Adrenal gland (tissue), 19 donors: ENCODE results near the gene KRTAP4-11. TPM values are rescaled to one million over a fixed set of nuclear protein-coding genes. Genes with fewer than 3 reads are reported as not detected.
"Not testable (repeated sequence)": the region's sequence is repeated elsewhere in the genome, so short reads cannot be mapped to it uniquely, and the experiment has no call there.

ENCODE experiments used
- DNase-seq, 7 donors: peaks; one replicate each; pipeline ENCODE4 v3.0.0-alpha.2; 2019 to 2020
- H3K27ac ChIP-seq, 5 donors: fragments of 200-600 bp; sonication (generic) in 4 of 5; 1 replicate in 3 of 5; 2 replicates in 2 of 5; pipeline versions ENCODE4 v1.5.1 to v1.8.0; 2016 to 2020; ENCODE audit warnings: mild to moderate bottlenecking in 1 of 5
- H3K27me3 ChIP-seq: fragments of 200-600 bp; 2 replicates; pipeline ENCODE4 v1.8.0; 2021
- H3K36me3 ChIP-seq, 2 donors: fragments of 200-600 bp; replicated peaks in 1 of 2; 1 replicate in 1 of 2; 2 replicates in 1 of 2; pipeline versions ENCODE4 v1.5.1 to v1.8.0; 2018 to 2022
- H3K4me1 ChIP-seq, 2 donors: fragments of 200-600 bp; replicated peaks in 1 of 2; 1 replicate in 1 of 2; 2 replicates in 1 of 2; pipeline versions ENCODE4 v1.5.1 to v1.8.0; 2018 to 2021
- H3K4me3 ChIP-seq, 4 donors: fragments of 200-600 bp; sonication (generic) in 3 of 4; one replicate each; pipeline ENCODE4 v1.5.1; 2016 to 2018
- H3K9me3 ChIP-seq, 3 donors: fragments of 200-600 bp; sonication (generic) in 1 of 3; replicated peaks in 1 of 3; 1 replicate in 2 of 3; 2 replicates in 1 of 3; pipeline versions ENCODE4 v1.5.1 to v1.8.0; 2016 to 2021
- POLR2A ChIP-seq, 2 donors: fragments of 450-650 bp; IDR thresholded peaks; one replicate each; pipeline ENCODE4 v1.6.1; 2017; ENCODE audit warnings: antibody characterized with exemption in 2 of 2, mild to moderate bottlenecking in 2 of 2, moderate library complexity in 1 of 2
- whole genome bisulfite sequencing, 4 donors: extraction: QIAGEN DNeasy Blood & Tissue Kit in 2 of 4; methylation state at CpG; one replicate each; pipeline versions ENCODE4 v1.1.5 to v1.1.7; 2013 to 2017; 5-methylcytosine and 5-hydroxymethylcytosine counted together
- intact Hi-C, 2 donors: fragments of 100-400 bp; cut with DNase I; formaldehyde crosslinking; loops; one replicate each; pipeline versions ENCODE4 v1.14.1 to v1.15.0; 2022 to 2023
- long read RNA-seq, 10 donors: library from polyadenylated mRNA in 3 of 10; unstranded in 2 of 10; stranded (forward) in 1 of 10; transcript quantifications; one replicate each; pipeline ENCODE4 v2.0.0 and lab custom pipeline, GENCODE V29; 2021 to 2026
- polyA plus RNA-seq, 3 donors: library from polyadenylated mRNA; stranded (reverse); fragments of 200-250 nt in 2 of 3; fragments of 350-450 nt in 1 of 3; fragmentation: Illumina TruSeq in 1 of 3; extraction: RNeasy Lipid Tissue Mini Kit (QIAGEN cat#74804) in 1 of 3; gene quantifications; one replicate each; pipeline ENCODE4 v1.2.3, GENCODE V29; 2013 to 2014
- total RNA-seq, 9 donors: library from RNA; depleted of rRNA in 4 of 9; stranded (reverse); fragments of >200 nt in 4 of 9; fragments of 120-200 nt in 1 of 9; fragmentation: NEBNext Ultra II Directional in 1 of 9; extraction: Animal tissue kit (Norgen Biotek cat#: 25700) in 1 of 9; gene quantifications; one replicate each; pipeline versions ENCODE4 v1.1.0 to v1.2.4, GENCODE V29; 2013 to 2023
- TF ChIP-seq, protein P1 (sequence below), 6 experiments: fragments of 450-650 bp in 4 of 6; fragments of 200-600 bp in 2 of 6; sonication (generic) in 1 of 6; IDR thresholded peaks; 1 replicate in 5 of 6; 2 replicates in 1 of 6; pipeline versions ENCODE4 v1.5.1 to v1.8.0; 2016 to 2021; ENCODE audit warnings: antibody characterized with exemption in 6 of 6, mild to moderate bottlenecking in 2 of 6, moderate library complexity in 1 of 6
- donor health status: healthy with polysubstance abuse.
- donor health status: Bipolar disorder and iron deficiency.
- donor health status: DM: yes; HTN: yes; CAD: no.
- donor health status: DM: no; HTN: no; CAD: no.
- donor health status: DM: no; HTN: no; CAD: no.
- donor health status: DM: yes; HTN: yes; CAD: no.

The KRTAP4-11 gene
- not detected for total RNA-seq
- not detected for polyA plus RNA-seq
- long read RNA-seq, donor 1: 0 reads
- long read RNA-seq, donor 2: 0 reads
- long read RNA-seq, donor 3: 0 reads
- long read RNA-seq, donor 4: 0 reads
- long read RNA-seq, donor 5: 0 reads
- long read RNA-seq, donor 6: 0 reads
- long read RNA-seq, donor 7: 0 reads
- long read RNA-seq, donor 8: 0 reads
- long read RNA-seq, donor 9: 0 reads
- long read RNA-seq, donor 10: 0 reads

DNA sequence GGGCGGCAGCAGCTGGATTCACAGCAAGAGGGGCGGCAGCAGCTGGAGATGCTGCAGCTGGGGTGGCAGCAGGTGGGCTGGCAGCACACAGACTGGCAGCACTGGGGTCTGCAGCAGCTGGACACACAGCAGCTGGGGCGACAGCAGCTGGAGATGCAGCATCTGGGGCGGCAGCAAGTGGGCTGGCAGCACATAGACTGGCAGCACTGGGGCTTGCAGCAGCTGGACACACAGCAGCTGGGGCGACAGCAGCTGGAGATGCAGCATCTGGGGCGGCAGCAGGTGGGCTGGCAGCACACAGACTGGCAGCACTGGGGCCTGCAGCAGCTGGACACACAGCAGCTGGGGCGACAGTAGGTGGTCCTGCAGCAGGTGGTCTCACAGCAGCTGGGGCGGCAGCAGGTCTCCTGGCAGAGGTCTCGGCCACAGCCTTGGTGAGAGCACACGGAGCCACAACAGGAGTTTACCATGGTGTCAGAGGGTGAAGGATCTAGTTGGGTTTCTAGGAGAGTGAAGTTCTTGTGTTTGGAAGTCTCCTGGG, at the start of gene KRTAP4-11:
KRTAP4-11 (minus strand) TSS at position 528 of the 541 bp plus-strand sequence; CDS start at position 470, 58 bp downstream.
- H3K27ac ChIP-seq, H3K9me3 ChIP-seq, H3K4me1 ChIP-seq, DNase-seq, H3K27me3 ChIP-seq, H3K4me3 ChIP-seq, H3K36me3 ChIP-seq, intact Hi-C loops: not testable (repeated sequence)
- 69 to 100% (median 81%) methylated on average over 1 to 10 of the region's 10 CpGs for WGBS, 4 donors

DNA sequence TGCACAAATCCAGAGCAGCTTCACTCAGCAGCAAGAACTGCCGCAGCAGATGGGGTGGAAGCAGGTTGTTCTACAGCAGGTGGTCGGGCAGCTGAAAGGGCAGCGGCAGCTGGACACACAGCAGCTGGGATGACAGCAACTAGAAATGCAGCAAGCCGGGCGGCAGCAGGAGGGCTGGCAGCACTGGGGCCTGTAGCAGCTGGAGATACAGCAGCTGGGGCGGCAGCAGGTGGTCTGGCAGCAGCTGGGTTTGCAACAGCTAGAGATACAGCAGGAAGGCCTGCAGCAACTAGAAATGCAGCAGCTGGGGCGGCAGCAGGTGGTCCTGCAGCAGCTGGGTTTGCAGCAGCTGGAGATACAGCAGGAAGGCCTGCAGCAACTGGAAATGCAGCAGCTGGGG, 49.4 kb upstream of the KRTAP4-11 start:
- Histone ChIP-seq H3K27me3 (no peaks in the 10 kb centered on the region), H3K4me1 (no peaks in the 10 kb centered on the region), H3K4me3 (no peak overlapping the region), H3K27ac (no peak overlapping the region), H3K36me3 (no peaks in the 10 kb centered on the region), H3K9me3 (no peaks in the 10 kb centered on the region)
- intact Hi-C loops: no loop called here
- no peak for TF ChIP-seq POLR2A (IDR thresholded peaks at IDR 0.05)
- TF ChIP-seq, protein P1, sequence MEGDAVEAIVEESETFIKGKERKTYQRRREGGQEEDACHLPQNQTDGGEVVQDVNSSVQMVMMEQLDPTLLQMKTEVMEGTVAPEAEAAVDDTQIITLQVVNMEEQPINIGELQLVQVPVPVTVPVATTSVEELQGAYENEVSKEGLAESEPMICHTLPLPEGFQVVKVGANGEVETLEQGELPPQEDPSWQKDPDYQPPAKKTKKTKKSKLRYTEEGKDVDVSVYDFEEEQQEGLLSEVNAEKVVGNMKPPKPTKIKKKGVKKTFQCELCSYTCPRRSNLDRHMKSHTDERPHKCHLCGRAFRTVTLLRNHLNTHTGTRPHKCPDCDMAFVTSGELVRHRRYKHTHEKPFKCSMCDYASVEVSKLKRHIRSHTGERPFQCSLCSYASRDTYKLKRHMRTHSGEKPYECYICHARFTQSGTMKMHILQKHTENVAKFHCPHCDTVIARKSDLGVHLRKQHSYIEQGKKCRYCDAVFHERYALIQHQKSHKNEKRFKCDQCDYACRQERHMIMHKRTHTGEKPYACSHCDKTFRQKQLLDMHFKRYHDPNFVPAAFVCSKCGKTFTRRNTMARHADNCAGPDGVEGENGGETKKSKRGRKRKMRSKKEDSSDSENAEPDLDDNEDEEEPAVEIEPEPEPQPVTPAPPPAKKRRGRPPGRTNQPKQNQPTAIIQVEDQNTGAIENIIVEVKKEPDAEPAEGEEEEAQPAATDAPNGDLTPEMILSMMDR (IDR thresholded peaks at IDR 0.05): no peak
- no peak for DNase-seq
- WGBS, 4 donors: 80 to 90% (median 84%) methylated on average over 6 to 7 of the region's 7 CpGs

DNA sequence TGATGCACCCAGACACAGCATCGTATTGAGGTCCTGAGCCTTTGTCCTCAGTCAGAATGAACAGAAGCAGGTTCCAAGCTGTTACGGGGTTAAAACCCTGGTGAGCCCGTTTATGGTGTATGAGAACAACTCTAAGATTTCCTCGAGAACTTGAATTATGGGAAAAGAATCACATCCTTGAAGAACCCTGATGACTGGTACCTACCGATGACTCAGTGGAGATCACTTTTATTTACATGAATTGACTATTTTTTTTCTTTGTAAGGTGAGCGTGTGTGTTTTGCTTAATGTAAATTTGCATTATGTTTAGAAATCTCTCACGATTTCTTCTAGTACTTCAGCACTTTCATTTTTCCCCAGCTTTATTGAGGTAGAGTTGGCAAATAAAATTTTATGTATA, 45.7 kb upstream of the KRTAP4-11 start:
- H3K36me3 ChIP-seq: no peaks in the 10 kb centered on the region
- H3K4me3 ChIP-seq: no peak overlapping the region
- DNase-seq: no peak
- no peaks in the 10 kb centered on the region for H3K27me3 ChIP-seq
- no peak overlapping the region for H3K27ac ChIP-seq
- H3K4me1 ChIP-seq: no peaks in the 10 kb centered on the region
- no peak for TF ChIP-seq POLR2A (IDR thresholded peaks at IDR 0.05)
- TF ChIP-seq, protein P1 (IDR thresholded peaks at IDR 0.05): no peak
- 64 to 77% (median 71%) methylated on average over 7 of the region's 7 CpGs for WGBS, 4 donors
- H3K9me3 ChIP-seq: no peaks in the 10 kb centered on the region
- intact Hi-C loops: no loop called here

DNA sequence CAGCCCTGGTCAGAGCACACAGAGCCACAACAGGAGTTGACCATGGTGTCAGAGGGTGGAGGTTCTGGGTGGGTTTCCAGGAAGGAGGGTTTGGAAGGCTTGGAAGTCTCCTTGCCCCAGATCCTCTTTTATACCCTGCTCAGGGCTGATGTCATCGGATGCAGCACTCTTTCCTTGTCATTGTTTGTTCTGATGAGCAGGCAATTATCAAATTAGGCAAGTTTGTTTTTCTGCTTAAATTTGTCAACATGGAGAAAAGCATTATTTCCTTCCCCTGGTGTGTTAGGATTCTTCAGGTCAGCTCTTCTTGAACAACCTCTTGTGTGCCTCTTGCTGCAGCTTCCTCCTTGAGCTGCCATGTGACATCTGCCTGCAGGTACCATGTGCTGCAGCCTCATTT, 42.5 kb upstream of the KRTAP4-11 start, which contains the start of gene KRTAP4-4:
KRTAP4-4 (minus strand) TSS at position 101 of the 400 bp plus-strand sequence; CDS start at position 44, 57 bp downstream.
- TF ChIP-seq, protein P1 (IDR thresholded peaks at IDR 0.05): no peak
- no peak for TF ChIP-seq POLR2A (IDR thresholded peaks at IDR 0.05)
- intact Hi-C loops: no loop called here
- H3K27ac ChIP-seq: no peak within 1 kb of the TSS
- H3K4me1 ChIP-seq: no peaks in the 10 kb centered on the region
- 88 to 96% (median 91%) methylated on average over 1 of the region's 1 CpG for WGBS, 4 donors
- no peak within 1 kb of the TSS for H3K4me3 ChIP-seq
- DNase-seq: no peak
- no peaks in the 10 kb centered on the region for H3K9me3 ChIP-seq
- no peaks in the 10 kb centered on the region for H3K36me3 ChIP-seq
- H3K27me3 ChIP-seq: no peaks in the 10 kb centered on the region

DNA sequence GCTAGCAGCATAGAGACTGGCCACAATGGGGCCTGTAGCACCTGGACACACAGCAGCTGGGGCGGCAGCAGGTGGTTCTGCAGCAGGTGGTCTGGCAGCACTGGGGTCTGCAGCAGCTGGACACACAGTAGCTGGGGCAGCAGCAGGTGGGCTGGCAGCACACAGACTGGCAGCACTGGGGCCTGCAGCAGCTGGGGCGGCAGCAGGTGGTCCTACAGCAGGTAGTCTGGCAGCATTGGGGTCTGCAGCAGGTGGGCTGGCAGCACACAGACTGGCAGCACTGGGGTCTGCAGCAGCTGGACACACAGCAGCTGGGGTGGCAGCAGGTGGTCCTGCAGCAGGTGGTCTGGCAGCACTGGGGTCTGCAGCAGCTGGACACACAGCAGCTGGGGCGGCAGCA, 42.0 kb upstream of the KRTAP4-11 start:
- H3K27me3 ChIP-seq, H3K9me3 ChIP-seq, intact Hi-C loops, H3K27ac ChIP-seq, H3K36me3 ChIP-seq, DNase-seq, H3K4me1 ChIP-seq, H3K4me3 ChIP-seq: not testable (repeated sequence)
- WGBS, 4 donors: 88 to 100% (median 94%) methylated on average over 3 of the region's 3 CpGs; no CpG with 5 or more reads in 1 of the 4 donors
